Esophagus muscularis mucosa (tissue), 4 donors: ENCODE data around the gene TMEM120B.

Source experiments
- CTCF ChIP-seq, 3 experiments: fragments of 200-600 bp in 2 of 3; fragments of 450-650 bp in 1 of 3; sonication (generic) in 2 of 3; IDR thresholded peaks; one replicate each; pipeline ENCODE4 v1.5.1; 2017 to 2019; ENCODE audit warnings: antibody characterized with exemption in 3 of 3, mild to moderate bottlenecking in 2 of 3, moderate library complexity in 1 of 3
- EP300 ChIP-seq: sonication (generic); formaldehyde crosslinking; IDR thresholded peaks from one replicate; pipeline ENCODE4 v1.6.1; 2017; ENCODE audit warnings: antibody characterized with exemption
- POLR2A ChIP-seq: fragments of 450-650 bp; IDR thresholded peaks from one replicate; pipeline ENCODE4 v1.6.1; 2017; ENCODE audit warnings: antibody characterized with exemption, moderate library complexity, mild to moderate bottlenecking, low read depth

GRCh38 chr12:121678716-121679300 is 33.7 kb upstream of the TMEM120B start:
- TF ChIP-seq EP300 (no peak), CTCF (IDR thresholded peaks at IDR 0.05) (no peak), POLR2A (no peak)
